Mesendoderm (in vitro differentiated cells): ENCODE measurements around the gene DSG2.

ENCODE experiments used
- DNase-seq: peaks from one replicate; pipeline ENCODE4 v3.0.0; 2013
- H2AK5ac ChIP-seq: 2 replicates; pipeline ENCODE4 v1.6.1; 2013; ENCODE audit warnings: low read length, inconsistent platforms
- H2BK120ac ChIP-seq: 2 replicates; pipeline ENCODE4 v1.6.1; 2013; ENCODE audit warnings: low read depth, mild to moderate bottlenecking, low read length, moderate library complexity, mixed read lengths
- H2BK15ac ChIP-seq: replicated peaks from 2 replicates; pipeline ENCODE4 v1.6.1; 2013; ENCODE audit warnings: low read depth, mild to moderate bottlenecking, moderate library complexity
- H2BK5ac ChIP-seq: 2 replicates; pipeline ENCODE4 v1.6.1; 2013; ENCODE audit warnings: low read length, inconsistent platforms
- H3K18ac ChIP-seq: 2 replicates; pipeline ENCODE4 v1.6.1; 2013; ENCODE audit warnings: mild to moderate bottlenecking, low read length, mixed read lengths
- H3K23ac ChIP-seq: one replicate; pipeline ENCODE4 v1.6.1; 2013; ENCODE audit warnings: low read length
- H3K27ac ChIP-seq: 2 replicates; pipeline ENCODE4 v1.5.1; 2013; ENCODE audit warnings: low read depth, mild to moderate bottlenecking, inconsistent platforms, low read length, moderate library complexity
- H3K27me3 ChIP-seq: 2 replicates; pipeline ENCODE4 v1.6.1; 2013; ENCODE audit warnings: low read length, control low read depth, mild to moderate bottlenecking, inconsistent platforms; ENCODE audit not compliant: insufficient read depth, poor library complexity
- H3K36me3 ChIP-seq: 2 replicates; pipeline ENCODE4 v1.6.1; 2013; ENCODE audit warnings: low read length, inconsistent platforms; ENCODE audit not compliant: control insufficient read depth, insufficient read depth
- H3K4ac ChIP-seq: one replicate; pipeline ENCODE4 v1.6.1; 2013; ENCODE audit warnings: low read depth, mild to moderate bottlenecking, low read length, moderate library complexity
- H3K4me1 ChIP-seq: 2 replicates; pipeline ENCODE4 v1.6.1; 2013; ENCODE audit warnings: low read depth, low read length, inconsistent platforms; ENCODE audit not compliant: control insufficient read depth
- H3K4me2 ChIP-seq: 2 replicates; pipeline ENCODE4 v1.6.1; 2013; ENCODE audit warnings: low read length
- H3K4me3 ChIP-seq: 2 replicates; pipeline ENCODE4 v1.5.1; 2013; ENCODE audit warnings: mild to moderate bottlenecking, low read length
- H3K56ac ChIP-seq: one replicate; pipeline ENCODE4 v1.6.1; 2013; ENCODE audit warnings: low read length
- H3K79me1 ChIP-seq: 2 replicates; pipeline ENCODE4 v1.6.1; 2013; ENCODE audit warnings: low read length, inconsistent platforms
- H3K79me2 ChIP-seq: 2 replicates; pipeline ENCODE4 v1.6.1; 2013; ENCODE audit warnings: mild to moderate bottlenecking, low read length; ENCODE audit not compliant: control insufficient read depth, insufficient read depth
- H3K9ac ChIP-seq: 2 replicates; pipeline ENCODE4 v1.6.1; 2013; ENCODE audit warnings: low read length, inconsistent platforms
- H4K5ac ChIP-seq: one replicate; pipeline ENCODE4 v1.6.1; 2013; ENCODE audit warnings: low read length
- H4K8ac ChIP-seq: one replicate; pipeline ENCODE4 v1.6.1; 2013; ENCODE audit warnings: low read depth, mild to moderate bottlenecking, control low read depth, low read length, moderate library complexity
- WGBS: extraction: QIAGEN DNeasy Blood & Tissue Kit; methylation state at CpG from one replicate; pipeline ENCODE4 v1.1.7; 2013; ENCODE audit warnings: low lambda C conversion rate, missing lambda C conversion rate; ENCODE audit not compliant: insufficient coverage; ENCODE audit errors: extremely low coverage; 5-methylcytosine and 5-hydroxymethylcytosine counted together

Gene DSG2

DNA sequence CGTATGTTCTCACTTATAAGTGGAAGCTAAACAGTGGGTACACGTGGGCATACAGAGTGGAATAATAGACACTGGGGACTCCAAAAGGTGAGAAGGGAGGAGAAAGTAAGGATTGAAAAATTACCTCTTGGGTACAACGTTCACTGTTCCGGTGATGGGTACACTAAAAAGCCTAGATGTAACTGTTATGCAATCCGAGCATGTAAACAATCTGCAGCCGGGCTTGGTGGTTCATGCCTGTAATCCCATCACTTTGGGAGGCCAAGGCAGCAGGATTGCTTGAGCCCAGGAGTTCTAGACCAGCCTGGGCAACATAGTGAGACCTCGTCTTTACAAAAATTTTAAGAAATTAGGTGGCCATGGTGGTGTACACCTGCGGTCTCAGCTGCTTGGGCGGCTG, 60.6 kb downstream of the DSG2 start:
- Histone ChIP-seq H2BK5ac (no peak overlapping the region), H4K8ac (no peak overlapping the region), H3K9ac (no peak overlapping the region), H3K27me3 (no peaks in the 10 kb centered on the region), H3K79me2 (no peaks in the 10 kb centered on the region), H3K56ac (no peak overlapping the region), H3K79me1 (no peaks in the 10 kb centered on the region), H3K4ac (no peak overlapping the region), H2AK5ac (no peak overlapping the region), H3K4me1 (no peaks in the 10 kb centered on the region), H3K23ac (no peak overlapping the region), H3K4me2 (no peak overlapping the region), H3K27ac (no peak overlapping the region), H2BK120ac (no peak overlapping the region), H4K5ac (no peak overlapping the region), H3K36me3 (no peaks in the 10 kb centered on the region), H2BK15ac (no peak overlapping the region), H3K4me3 (no peak overlapping the region), H3K18ac (no peak overlapping the region)
- DNase-seq, result no peak
- no CpG with 5 or more reads among the region's 9 CpGs for WGBS

GRCh38 chr18:31562726-31563125, 64.7 kb downstream of the DSG2 start:
- peak; percentile 43 for DNase-seq
- Histone ChIP-seq H4K8ac (no peak overlapping the region), H2AK5ac (no peak overlapping the region), H3K4me1 (no peaks in the 10 kb centered on the region), H3K27me3 (no peaks in the 10 kb centered on the region), H3K4me3 (no peak overlapping the region), H3K18ac (no peak overlapping the region), H3K36me3 (no peaks in the 10 kb centered on the region), H3K27ac (no peak overlapping the region), H2BK5ac (no peak overlapping the region), H3K4ac (no peak overlapping the region), H3K9ac (no peak overlapping the region), H2BK120ac (no peak overlapping the region), H3K79me2 (no peaks in the 10 kb centered on the region), H3K23ac (no peak overlapping the region), H3K56ac (no peak overlapping the region), H3K79me1 (no peaks in the 10 kb centered on the region), H3K4me2 (no peak overlapping the region), H4K5ac (no peak overlapping the region), H2BK15ac (no peak overlapping the region)
- no CpG with 5 or more reads among the region's 4 CpGs for WGBS

DNA sequence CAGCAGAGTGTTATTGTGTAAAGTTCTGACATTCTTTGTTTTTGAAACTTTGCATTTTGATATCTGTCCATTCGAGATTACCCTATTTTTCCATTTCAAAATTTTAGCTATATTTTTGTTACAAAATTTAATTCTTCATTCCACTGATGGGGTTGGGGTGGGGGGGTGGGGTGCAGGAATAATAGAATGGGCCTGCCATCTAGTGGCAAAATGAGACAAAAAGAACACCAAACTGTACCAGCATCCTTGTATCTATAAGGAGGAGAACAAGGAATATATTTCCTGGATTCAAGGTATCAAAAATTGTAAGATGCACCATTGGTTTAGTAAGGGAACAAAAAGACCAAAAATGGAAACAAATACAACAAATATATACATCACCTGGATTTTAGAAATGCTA, 65.8 kb downstream of the DSG2 start:
- no CpG with 5 or more reads among the region's 1 CpG for whole genome bisulfite sequencing
- no peak overlapping the region for H2BK120ac ChIP-seq
- H4K8ac ChIP-seq, result no peak overlapping the region
- no peak overlapping the region for H3K23ac ChIP-seq
- no peaks in the 10 kb centered on the region for H3K27me3 ChIP-seq
- H2BK5ac ChIP-seq, result no peak overlapping the region
- H3K4me1 ChIP-seq, result no peaks in the 10 kb centered on the region
- no peak overlapping the region for H3K27ac ChIP-seq
- H2AK5ac ChIP-seq, result no peak overlapping the region
- H3K9ac ChIP-seq, result no peak overlapping the region
- H3K4ac ChIP-seq, result no peak overlapping the region
- H3K4me2 ChIP-seq, result no peak overlapping the region
- H3K56ac ChIP-seq, result no peak overlapping the region
- H4K5ac ChIP-seq, result no peak overlapping the region
- no peak overlapping the region for H3K18ac ChIP-seq
- H3K4me3 ChIP-seq, result no peak overlapping the region
- H3K36me3 ChIP-seq, result no peaks in the 10 kb centered on the region
- H3K79me2 ChIP-seq, result no peaks in the 10 kb centered on the region
- H2BK15ac ChIP-seq, result no peak overlapping the region
- DNase-seq, result no peak
- H3K79me1 ChIP-seq, result no peaks in the 10 kb centered on the region

DNA sequence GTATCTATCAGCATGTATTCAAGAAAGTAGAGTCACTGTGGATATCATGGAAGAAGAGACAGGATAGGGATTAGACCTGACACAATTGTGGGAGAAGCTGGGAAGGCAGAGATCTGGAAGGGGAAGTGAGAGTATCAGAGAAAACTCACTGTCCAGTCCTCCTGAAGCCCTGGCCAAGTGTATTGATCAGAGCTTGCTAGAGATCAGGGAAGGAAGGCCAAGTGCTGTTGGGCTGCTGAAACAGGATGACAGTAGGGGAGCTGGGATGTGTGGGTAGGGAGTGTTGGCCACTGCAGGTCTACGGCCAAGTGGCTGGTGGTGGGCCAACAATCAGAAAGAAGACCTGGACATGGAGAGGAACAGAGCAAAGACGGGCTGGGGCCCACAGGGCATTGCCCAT, 67.4 kb downstream of the DSG2 start:
- Histone ChIP-seq H2BK5ac (no peak overlapping the region), H2AK5ac (no peak overlapping the region), H3K4me3 (no peak overlapping the region), H2BK120ac (no peak overlapping the region), H3K36me3 (no peaks in the 10 kb centered on the region), H3K79me2 (no peaks in the 10 kb centered on the region), H3K27me3 (no peaks in the 10 kb centered on the region), H2BK15ac (no peak overlapping the region), H3K23ac (no peak overlapping the region), H3K4me2 (no peak overlapping the region), H3K4ac (no peak overlapping the region), H3K18ac (no peak overlapping the region), H3K56ac (no peak overlapping the region), H3K27ac (no peak overlapping the region), H3K79me1 (no peaks in the 10 kb centered on the region), H3K9ac (no peak overlapping the region), H4K5ac (no peak overlapping the region), H4K8ac (no peak overlapping the region), H3K4me1 (no peaks in the 10 kb centered on the region)
- DNase-seq, result no peak
- no CpG with 5 or more reads among the region's 2 CpGs for WGBS

- no peaks in the 10 kb centered on the region for H3K36me3 ChIP-seq
- no CpG with 5 or more reads among the region's 10 CpGs for whole genome bisulfite sequencing
- no peak overlapping the region for H2AK5ac ChIP-seq
- no peak overlapping the region for H3K9ac ChIP-seq
- H2BK120ac ChIP-seq, result no peak overlapping the region
- no peak overlapping the region for H3K4ac ChIP-seq
- H4K5ac ChIP-seq, result no peak overlapping the region
- H3K23ac ChIP-seq, result no peak overlapping the region
- DNase-seq, result no peak
- no peaks in the 10 kb centered on the region for H3K4me1 ChIP-seq
- no peak overlapping the region for H3K27ac ChIP-seq
- no peaks in the 10 kb centered on the region for H3K79me2 ChIP-seq
- no peak overlapping the region for H3K4me2 ChIP-seq
- H2BK5ac ChIP-seq, result no peak overlapping the region
- no peaks in the 10 kb centered on the region for H3K79me1 ChIP-seq
- no peak overlapping the region for H4K8ac ChIP-seq
- H3K4me3 ChIP-seq, result no peak overlapping the region
- no peak overlapping the region for H3K56ac ChIP-seq
- H3K27me3 ChIP-seq, result no peaks in the 10 kb centered on the region
- H3K18ac ChIP-seq, result no peak overlapping the region
- no peak overlapping the region for H2BK15ac ChIP-seq
These were observed 68.0 kb downstream of the DSG2 start for GRCh38 chr18:31565782-31566512.
